ENCODE measurements around the gene SLC26A4.

DNA sequence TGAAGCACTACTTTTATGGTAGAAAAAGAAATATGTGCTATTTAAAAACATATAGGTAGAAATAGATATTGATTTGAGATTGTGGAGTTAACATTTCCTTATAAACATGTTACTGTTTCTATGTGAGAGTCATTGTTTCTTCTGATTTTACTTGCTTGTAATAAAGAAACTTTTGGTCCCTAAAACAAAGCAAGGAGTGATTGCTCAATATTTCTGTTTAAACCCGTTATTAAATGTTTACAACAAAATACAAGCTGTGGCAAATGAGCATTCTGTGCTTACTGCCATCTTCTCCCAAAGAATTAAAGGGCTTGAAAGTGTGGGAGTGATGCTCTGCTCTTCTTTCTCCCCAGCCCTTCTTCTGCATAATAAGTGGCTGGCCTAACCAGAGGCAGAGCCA is 60.7 kb downstream of the SLC26A4 start:
- TF ChIP-seq, protein P1, sequence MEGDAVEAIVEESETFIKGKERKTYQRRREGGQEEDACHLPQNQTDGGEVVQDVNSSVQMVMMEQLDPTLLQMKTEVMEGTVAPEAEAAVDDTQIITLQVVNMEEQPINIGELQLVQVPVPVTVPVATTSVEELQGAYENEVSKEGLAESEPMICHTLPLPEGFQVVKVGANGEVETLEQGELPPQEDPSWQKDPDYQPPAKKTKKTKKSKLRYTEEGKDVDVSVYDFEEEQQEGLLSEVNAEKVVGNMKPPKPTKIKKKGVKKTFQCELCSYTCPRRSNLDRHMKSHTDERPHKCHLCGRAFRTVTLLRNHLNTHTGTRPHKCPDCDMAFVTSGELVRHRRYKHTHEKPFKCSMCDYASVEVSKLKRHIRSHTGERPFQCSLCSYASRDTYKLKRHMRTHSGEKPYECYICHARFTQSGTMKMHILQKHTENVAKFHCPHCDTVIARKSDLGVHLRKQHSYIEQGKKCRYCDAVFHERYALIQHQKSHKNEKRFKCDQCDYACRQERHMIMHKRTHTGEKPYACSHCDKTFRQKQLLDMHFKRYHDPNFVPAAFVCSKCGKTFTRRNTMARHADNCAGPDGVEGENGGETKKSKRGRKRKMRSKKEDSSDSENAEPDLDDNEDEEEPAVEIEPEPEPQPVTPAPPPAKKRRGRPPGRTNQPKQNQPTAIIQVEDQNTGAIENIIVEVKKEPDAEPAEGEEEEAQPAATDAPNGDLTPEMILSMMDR (IDR thresholded peaks at IDR 0.05; ENCODE audit: insufficient read depth, low read depth, low read length) = no peak
- no peak for TF ChIP-seq EZH2 (IDR thresholded peaks at IDR 0.05; ENCODE audit: insufficient read depth, low read length)

Data from astrocyte (in vitro differentiated cells and primary cell).